Heart left ventricle (tissue), 16 donors: ENCODE measurements around the gene NFIX. TPM values are rescaled to one million over a fixed set of nuclear protein-coding genes. Genes with fewer than 3 reads are reported as not detected.

Experiments used
- ATAC-seq, 4 donors: fragments of 200-7000 bp; cut with Tn5 transposase; one replicate each; pipeline ENCODE4 v1.9.1; 2020 to 2022; ENCODE audit warnings: moderate library complexity in 4 of 4, mild to moderate bottlenecking in 3 of 4, moderate number of reproducible peaks in 1 of 4
- DNase-seq, 5 donors: peaks; one replicate each; pipeline ENCODE4 v3.0.0-alpha.2; 2020
- H3K27ac ChIP-seq, 12 donors: fragments of 200-600 bp; sonication (generic) in 4 of 12; one replicate each; pipeline versions ENCODE4 v1.5.0 to v1.8.0; 2016 to 2022; ENCODE audit warnings: mild to moderate bottlenecking in 2 of 12
- H3K27me3 ChIP-seq, 9 donors: fragments of 200-600 bp; sonication (generic) in 2 of 9; one replicate each; pipeline versions ENCODE4 v1.5.1 to v1.8.0; 2016 to 2022; ENCODE audit warnings: mild to moderate bottlenecking in 3 of 9
- H3K36me3 ChIP-seq, 9 donors: fragments of 200-600 bp; sonication (generic) in 2 of 9; one replicate each; pipeline versions ENCODE4 v1.5.0 to v1.8.0; 2018 to 2022; ENCODE audit warnings: mild to moderate bottlenecking in 2 of 9
- H3K4me1 ChIP-seq, 12 donors: fragments of 200-600 bp; sonication (generic) in 4 of 12; one replicate each; pipeline versions ENCODE4 v1.5.0 to v1.8.0; 2016 to 2022; ENCODE audit warnings: mild to moderate bottlenecking in 3 of 12
- H3K4me3 ChIP-seq, 12 donors: fragments of 200-600 bp; sonication (generic) in 4 of 12; one replicate each; pipeline versions ENCODE4 v1.5.0 to v1.8.0; 2017 to 2022; ENCODE audit warnings: mild to moderate bottlenecking in 9 of 12, moderate library complexity in 4 of 12
- H3K9me3 ChIP-seq, 12 donors: fragments of 200-600 bp; sonication (generic) in 4 of 12; one replicate each; pipeline versions ENCODE4 v1.5.0 to v1.8.0; 2016 to 2022; ENCODE audit warnings: mild to moderate bottlenecking in 1 of 12
- POLR2A ChIP-seq, 2 donors: fragments of 450-650 bp; IDR thresholded peaks; one replicate each; pipeline ENCODE4 v1.6.1; 2017; ENCODE audit warnings: antibody characterized with exemption in 2 of 2, mild to moderate bottlenecking in 2 of 2, moderate library complexity in 2 of 2
- WGBS, 4 donors: extraction: QIAGEN DNeasy Blood & Tissue Kit in 2 of 4; methylation state at CpG; one replicate each; pipeline versions ENCODE4 v1.1.5 to v1.1.7; 2013 to 2018; 5-methylcytosine and 5-hydroxymethylcytosine counted together
- intact Hi-C, 10 donors: fragments of 100-400 bp; cut with DNase I; formaldehyde crosslinking; loops; one replicate each; pipeline versions ENCODE4 v1.11.1 to v1.14.2; 2022
- polyA plus RNA-seq, 2 donors: library from polyadenylated mRNA; stranded (reverse); fragments of 200-250 nt; gene quantifications; one replicate each; pipeline ENCODE4 v1.2.3, GENCODE V29; 2013
- total RNA-seq, 9 donors: library from RNA; depleted of rRNA in 2 of 9; stranded (reverse); fragments of >200 nt in 2 of 9; fragmentation: NEBNext Ultra II Directional in 3 of 9; extraction: Animal tissue kit (Norgen Biotek cat#: 25700) in 3 of 9; gene quantifications; one replicate each; pipeline versions ENCODE4 v1.1.0 to v1.2.4, GENCODE V29; 2016 to 2023
- TF ChIP-seq, protein P1 (sequence below), 12 donors: fragments of 200-600 bp; sonication (generic) in 4 of 12; IDR thresholded peaks; one replicate each; pipeline versions ENCODE4 v1.5.0 to v1.8.0; 2018 to 2022; ENCODE audit warnings: antibody characterized with exemption in 12 of 12, mild to moderate bottlenecking in 5 of 12
- donor health status: ischemic (EF 13 %, LVEDD 7.1; RV severe dilation, severe dysfunction).
- donor health status: healthy with polysubstance abuse.
- donor health status: DM: no; HTN: yes; CAD: no.
- donor health status: DM: no; HTN: no; CAD: no.
- donor health status: ischemic (EF 25% LVEDD 6.9; RV normal size, moderate dysfunction).
- donor health status: ischemic (EF 25% LVEDD 5.7; RV mildly dilated, moderate dysfunction).
- donor health status: healthy.
- donor health status: DM: yes; HTN: yes; CAD: no.
- donor health status: ischemic (EF 35%, LVEDD 5.7; RV mildly dilated, moderate dysfunction).
- donor health status: nonischemic (EF 11% LVEDD 7.7; RV severe dilation, severe dysfunction).
- donor health status: DM: yes; HTN: yes; CAD: no.
- donor health status: PGD.
- donor health status: ischemic (EF 29% LVEDD 5.4; RV normal size, mild dysfunction).
- donor health status: nonischemic (EF 23%, LVEDD 6.1; RV moderate dilation, normal function).

The NFIX gene
- total and polyA plus RNA-seq, 11 donors = 42.1 to 147 (median 107) TPM

DNA sequence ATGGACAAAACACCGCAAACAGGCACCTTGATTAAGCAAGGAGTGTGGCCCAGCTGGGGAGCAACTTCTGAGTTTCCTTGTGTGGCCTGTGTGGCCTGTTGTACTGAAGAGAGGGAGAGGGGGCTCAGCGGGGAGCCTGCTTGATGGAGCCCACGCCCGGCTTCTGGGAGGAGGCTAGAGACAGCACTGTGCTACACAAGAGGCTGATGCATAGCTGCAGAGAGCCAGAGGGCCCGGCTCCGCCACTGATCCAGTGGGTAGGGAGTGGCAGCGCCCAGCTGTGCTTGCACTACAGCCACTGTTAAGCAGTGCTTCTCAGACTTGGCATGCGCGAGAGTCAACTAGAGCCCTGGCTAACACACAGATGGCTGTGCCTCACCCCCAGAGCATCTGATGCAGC lies 88.4 kb downstream of the NFIX start:
- H3K36me3 ChIP-seq = peaks cover 0 to 58% (median 20%) of the 10 kb centered on the region in 9 donors
- H3K27ac ChIP-seq = peak overlapping the region in 2 of 12 donors; percentile 60 to 63
- no peak for ATAC-seq
- peaks cover 4 to 54% (median 35%) of the 10 kb centered on the region in 12 donors for H3K4me1 ChIP-seq
- DNase-seq = no peak
- H3K9me3 ChIP-seq = no peaks in the 10 kb centered on the region
- intact Hi-C loops = loop anchor here in 1 of 10 donors (1.0 kb wide), 1 partner anchor 20 kb away; no protein-coding TSS in a partner anchor
- 67 to 96% (median 88%) methylated on average over 3 to 9 of the region's 9 CpGs for WGBS, 4 donors
- H3K4me3 ChIP-seq = no peak overlapping the region
- no peaks in the 10 kb centered on the region for H3K27me3 ChIP-seq
- TF ChIP-seq, protein P1, sequence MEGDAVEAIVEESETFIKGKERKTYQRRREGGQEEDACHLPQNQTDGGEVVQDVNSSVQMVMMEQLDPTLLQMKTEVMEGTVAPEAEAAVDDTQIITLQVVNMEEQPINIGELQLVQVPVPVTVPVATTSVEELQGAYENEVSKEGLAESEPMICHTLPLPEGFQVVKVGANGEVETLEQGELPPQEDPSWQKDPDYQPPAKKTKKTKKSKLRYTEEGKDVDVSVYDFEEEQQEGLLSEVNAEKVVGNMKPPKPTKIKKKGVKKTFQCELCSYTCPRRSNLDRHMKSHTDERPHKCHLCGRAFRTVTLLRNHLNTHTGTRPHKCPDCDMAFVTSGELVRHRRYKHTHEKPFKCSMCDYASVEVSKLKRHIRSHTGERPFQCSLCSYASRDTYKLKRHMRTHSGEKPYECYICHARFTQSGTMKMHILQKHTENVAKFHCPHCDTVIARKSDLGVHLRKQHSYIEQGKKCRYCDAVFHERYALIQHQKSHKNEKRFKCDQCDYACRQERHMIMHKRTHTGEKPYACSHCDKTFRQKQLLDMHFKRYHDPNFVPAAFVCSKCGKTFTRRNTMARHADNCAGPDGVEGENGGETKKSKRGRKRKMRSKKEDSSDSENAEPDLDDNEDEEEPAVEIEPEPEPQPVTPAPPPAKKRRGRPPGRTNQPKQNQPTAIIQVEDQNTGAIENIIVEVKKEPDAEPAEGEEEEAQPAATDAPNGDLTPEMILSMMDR (IDR thresholded peaks at IDR 0.05) = no peak
- TF ChIP-seq POLR2A (IDR thresholded peaks at IDR 0.05) = no peak

DNA sequence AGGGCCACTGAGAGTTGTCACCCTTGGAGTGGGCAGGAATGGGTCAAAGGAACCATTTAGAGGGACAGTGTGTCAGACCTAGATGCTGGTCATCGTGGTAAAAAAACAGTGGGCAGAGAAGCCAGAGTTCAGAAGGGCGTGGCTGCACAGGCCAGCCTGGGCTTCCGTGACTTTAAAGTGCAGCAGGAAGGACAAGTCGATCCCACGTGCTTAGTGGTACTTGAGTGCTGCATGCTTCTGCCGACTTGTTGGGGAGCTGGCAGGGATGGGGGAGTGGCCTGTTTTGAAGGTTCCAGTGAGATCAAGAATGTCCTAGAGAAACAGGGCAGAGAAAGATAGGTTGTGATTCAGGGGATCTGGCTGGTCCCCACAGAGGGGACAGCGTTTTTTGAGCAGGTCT lies 90.4 kb downstream of the NFIX start:
- ATAC-seq (peak; percentile 29 to 47 (median 36)), DNase-seq (peak in 1 of 5 donors; percentile 49)
- TF ChIP-seq, protein P1 (IDR thresholded peaks at IDR 0.05) = no peak
- TF ChIP-seq POLR2A (IDR thresholded peaks at IDR 0.05) = no peak
- intact Hi-C loops = no loop called here
- WGBS, 4 donors = 11 to 27% (median 18%) methylated on average over 7 of the region's 7 CpGs
- H3K4me1 ChIP-seq = peaks cover 0 to 55% (median 28%) of the 10 kb centered on the region in 12 donors
- peak overlapping the region in 10 of 12 donors; percentile 1 to 64 (median 36) for H3K27ac ChIP-seq
- no peaks in the 10 kb centered on the region for H3K27me3 ChIP-seq
- no peaks in the 10 kb centered on the region for H3K9me3 ChIP-seq
- no peak overlapping the region for H3K4me3 ChIP-seq
- peaks cover 0 to 66% (median 23%) of the 10 kb centered on the region in 9 donors for H3K36me3 ChIP-seq

DNA sequence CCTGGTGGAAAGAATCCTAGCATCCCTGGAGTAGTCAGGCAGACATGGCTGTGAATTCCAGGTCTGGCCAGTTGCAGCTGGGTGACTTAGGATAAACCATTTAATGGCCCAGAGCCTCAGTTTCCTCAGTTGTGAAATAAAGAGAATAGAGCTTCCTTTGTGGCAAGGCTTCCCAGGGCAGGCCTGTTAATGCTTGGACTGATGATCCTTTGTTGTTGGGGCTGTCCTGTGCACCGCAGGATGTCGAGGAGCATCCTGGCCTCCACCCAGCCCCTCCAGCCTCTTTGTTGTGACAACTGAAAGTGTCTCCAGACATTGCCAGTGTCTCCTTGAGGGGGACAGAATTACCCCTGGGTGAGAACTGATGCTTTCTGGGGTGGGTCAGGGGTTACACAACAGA lies 91.1 kb downstream of the NFIX start:
- 40 to 70% (median 55%) methylated on average over 1 to 2 of the region's 2 CpGs for WGBS, 4 donors

DNA sequence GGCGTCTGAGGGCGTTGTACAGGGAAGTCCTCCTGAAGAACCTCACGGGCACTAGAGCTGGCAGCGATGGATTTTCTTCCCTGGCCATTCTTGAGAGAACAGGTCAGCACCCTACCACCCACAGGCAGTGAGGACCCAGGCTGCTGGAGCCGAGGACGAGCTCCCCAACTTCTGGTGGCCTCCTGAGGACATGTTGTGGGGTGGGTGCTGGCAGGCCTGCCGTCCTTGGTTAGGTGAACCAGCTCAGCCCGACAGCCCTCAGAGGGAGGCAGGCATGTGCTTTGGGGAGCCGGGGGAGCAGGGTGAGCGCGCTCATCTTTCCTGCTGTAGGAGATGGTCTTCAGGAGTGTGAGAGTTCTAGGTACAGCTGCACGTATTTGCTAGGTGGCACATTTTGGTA lies 92.0 kb downstream of the NFIX start:
- H3K27me3 ChIP-seq = no peaks in the 10 kb centered on the region
- intact Hi-C loops = no loop called here
- H3K27ac ChIP-seq = peak overlapping the region in 1 of 12 donors; percentile 53
- TF ChIP-seq POLR2A (IDR thresholded peaks at IDR 0.05) = no peak
- TF ChIP-seq, protein P1 (IDR thresholded peaks at IDR 0.05) = no peak
- H3K9me3 ChIP-seq = no peaks in the 10 kb centered on the region
- no peak overlapping the region for H3K4me3 ChIP-seq
- 91 to 96% (median 92%) methylated on average over 12 of the region's 12 CpGs for WGBS, 4 donors
- ATAC-seq = no peak
- peaks cover 0 to 59% (median 33%) of the 10 kb centered on the region in 12 donors for H3K4me1 ChIP-seq
- DNase-seq = no peak
- peaks cover 0 to 61% (median 19%) of the 10 kb centered on the region in 9 donors for H3K36me3 ChIP-seq

More for the DNA sequence above, 91.1 kb downstream of the NFIX start:
- Histone ChIP-seq H3K4me3 (no peak overlapping the region), H3K4me1 (peaks cover 0 to 59% (median 33%) of the 10 kb centered on the region in 12 donors), H3K27ac (peak overlapping the region in 10 of 12 donors; percentile 1 to 64 (median 36)), H3K9me3 (no peaks in the 10 kb centered on the region), H3K27me3 (no peaks in the 10 kb centered on the region), H3K36me3 (peaks cover 0 to 68% (median 23%) of the 10 kb centered on the region in 9 donors)
- no peak for DNase-seq
- TF ChIP-seq, protein P1 (IDR thresholded peaks at IDR 0.05) = no peak
- no peak for TF ChIP-seq POLR2A (IDR thresholded peaks at IDR 0.05)
- no peak for ATAC-seq
- intact Hi-C loops = no loop called here
